Measurements from ENCODE around the gene IL17REL. TPM values are rescaled to one million over a fixed set of nuclear protein-coding genes. Genes with fewer than 3 reads are reported as not detected.

IL17REL gene
- total and polyA plus RNA-seq, 2 of the 13 experiments (the other 11 are each of a cell fraction or from before 2014, with no cell fraction given) = not detected

- TF ChIP-seq ZSCAN22 (CRISPR knock-in tag; IDR thresholded peaks at IDR 0.05) (no peak), HOXD1 (CRISPR knock-in tag; IDR thresholded peaks at IDR 0.05) (no peak), CCDC6 (CRISPR knock-in tag; IDR thresholded peaks at IDR 0.05) (no peak), NR2F2 (IDR thresholded peaks at IDR 0.05; ENCODE audit: borderline replicate concordance, low read depth) (peak; percentile 82; the same call in 1 of the 2 replicates), ZNF747 (CRISPR knock-in tag; IDR thresholded peaks at IDR 0.05; ENCODE audit: borderline replicate concordance) (no peak), RERE (CRISPR knock-in tag; IDR thresholded peaks at IDR 0.05; ENCODE audit: low read depth) (no peak), ZNF562 (CRISPR knock-in tag; IDR thresholded peaks at IDR 0.05; ENCODE audit: borderline replicate concordance) (no peak), THAP7 (CRISPR knock-in tag; IDR thresholded peaks at IDR 0.05) (no peak), BCLAF1 (IDR thresholded peaks at IDR 0.05) (no peak), TEAD3 (CRISPR knock-in tag; optimal IDR thresholded peaks at IDR 0.05; ENCODE audit: borderline replicate concordance) (peak; percentile 48), BRD4 (CRISPR knock-in tag; IDR thresholded peaks at IDR 0.05) (0 out of 2 replicates have a peak, but pooled peaks have one; percentile 7), RELA (CRISPR knock-in tag; IDR thresholded peaks at IDR 0.05) (peak; percentile 42; the same call in 1 of the 2 replicates), ZFP37 (CRISPR knock-in tag; IDR thresholded peaks at IDR 0.05; ENCODE audit: borderline replicate concordance) (no peak), CHCHD3 (CRISPR knock-in tag; IDR thresholded peaks at IDR 0.05) (0 out of 2 replicates have a peak, but pooled peaks have one; percentile 23), SYNCRIP (IDR thresholded peaks at IDR 0.05; ENCODE audit: insufficient read depth, low read depth, low read length) (no peak), NFATC3 (CRISPR knock-in tag; IDR thresholded peaks at IDR 0.05) (no peak), MBNL3 (CRISPR knock-in tag; conservative IDR thresholded peaks at IDR 0.05) (no peak), BCL6 (CRISPR knock-in tag; IDR thresholded peaks at IDR 0.05) (peak; percentile 57), FOXO1 (CRISPR knock-in tag; IDR thresholded peaks at IDR 0.05) (peak; percentile 61; the same call in 1 of the 2 replicates), NFKBIZ (CRISPR knock-in tag; IDR thresholded peaks at IDR 0.05) (no peak), ZNF10 (CRISPR knock-in tag; IDR thresholded peaks at IDR 0.05; ENCODE audit: borderline replicate concordance, low read depth) (no peak), YEATS4 (CRISPR knock-in tag; IDR thresholded peaks at IDR 0.05; ENCODE audit: borderline replicate concordance) (no peak)
Observed at GRCh38 chr22:49955581-49956417, 56.8 kb downstream of the IL17REL start (continued).

All from HepG2 (cell line).